ENCODE data around the gene GPR27. TPM values are rescaled to one million over a fixed set of nuclear protein-coding genes. Genes with fewer than 3 reads are reported as not detected.

The GPR27 gene
- total RNA-seq, 2 donors from 2014 or later: 0.49 to 0.70 TPM

Other genes with a start within 250 kb of the GPR27 start
- gene FOXP1, start 170.1 kb upstream of the GPR27 start, total RNA-seq: 100 to 1,000 TPM; 131 to 135 TPM
- 10 to 100 TPM; 43.1 to 49.4 TPM for gene EIF4E3, start 28.5 kb upstream of the GPR27 start, total RNA-seq
- not detected for gene PROK2, start 31.3 kb downstream of the GPR27 start, total RNA-seq

Measured in left colon (tissue), 2 donors.